A549 (cell line): ENCODE measurements around the gene HASPIN.

ENCODE experiments used
- CHD4 ChIP-seq: fragments of 200-600 bp; sonication (generic); IDR thresholded peaks from 2 replicates; pipeline ENCODE4 v1.6.1; 2016; ENCODE audit warnings: antibody characterized with exemption, mild to moderate bottlenecking, borderline replicate concordance
- TF ChIP-seq, protein P1 (sequence below): fragments of >200 bp; sonication (Bioruptor Twin); formaldehyde crosslinking; IDR thresholded peaks from 3 replicates; pipeline ENCODE4 v1.5.1; 2016

DNA sequence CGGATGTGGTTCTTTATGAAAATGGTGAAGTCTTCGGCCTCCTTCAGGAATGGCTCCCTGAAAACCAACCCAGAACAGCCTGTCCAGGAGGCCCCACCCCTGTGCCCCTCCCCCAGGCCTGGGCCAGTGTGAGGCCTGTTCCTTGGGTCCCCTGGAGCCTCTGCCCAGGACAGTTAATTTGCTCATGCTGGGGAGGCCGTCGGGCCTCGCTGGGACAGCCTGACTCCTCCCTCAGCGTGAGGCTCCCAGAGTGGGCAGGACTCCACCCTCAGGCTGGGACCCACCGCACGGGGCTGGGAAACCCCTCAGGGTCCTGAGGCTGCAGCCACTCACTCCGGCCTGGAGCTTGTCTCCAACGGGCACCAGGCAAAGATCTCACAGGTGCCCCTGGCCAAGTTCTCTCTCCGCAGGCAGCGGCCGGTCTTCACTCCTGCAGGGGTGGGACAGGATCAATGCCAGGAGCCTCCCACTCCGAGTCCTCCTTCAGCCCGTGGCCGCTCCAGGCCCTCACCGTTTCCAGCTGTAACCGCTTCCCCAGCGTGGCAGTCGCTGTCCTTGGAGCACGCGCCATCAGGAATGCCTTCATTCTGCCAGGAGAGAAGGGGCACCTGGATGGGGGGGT, 33.5 kb upstream of the HASPIN start:
- TF ChIP-seq, protein P1, sequence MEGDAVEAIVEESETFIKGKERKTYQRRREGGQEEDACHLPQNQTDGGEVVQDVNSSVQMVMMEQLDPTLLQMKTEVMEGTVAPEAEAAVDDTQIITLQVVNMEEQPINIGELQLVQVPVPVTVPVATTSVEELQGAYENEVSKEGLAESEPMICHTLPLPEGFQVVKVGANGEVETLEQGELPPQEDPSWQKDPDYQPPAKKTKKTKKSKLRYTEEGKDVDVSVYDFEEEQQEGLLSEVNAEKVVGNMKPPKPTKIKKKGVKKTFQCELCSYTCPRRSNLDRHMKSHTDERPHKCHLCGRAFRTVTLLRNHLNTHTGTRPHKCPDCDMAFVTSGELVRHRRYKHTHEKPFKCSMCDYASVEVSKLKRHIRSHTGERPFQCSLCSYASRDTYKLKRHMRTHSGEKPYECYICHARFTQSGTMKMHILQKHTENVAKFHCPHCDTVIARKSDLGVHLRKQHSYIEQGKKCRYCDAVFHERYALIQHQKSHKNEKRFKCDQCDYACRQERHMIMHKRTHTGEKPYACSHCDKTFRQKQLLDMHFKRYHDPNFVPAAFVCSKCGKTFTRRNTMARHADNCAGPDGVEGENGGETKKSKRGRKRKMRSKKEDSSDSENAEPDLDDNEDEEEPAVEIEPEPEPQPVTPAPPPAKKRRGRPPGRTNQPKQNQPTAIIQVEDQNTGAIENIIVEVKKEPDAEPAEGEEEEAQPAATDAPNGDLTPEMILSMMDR, result no peak
- no peak for TF ChIP-seq CHD4
